HepG2 (cell line): Measurements from ENCODE around the gene ZDHHC18. TPM values are rescaled to one million over a fixed set of nuclear protein-coding genes. Genes with fewer than 3 reads are reported as not detected.

Experiments used
- ATAC-seq: fragments of 200-7000 bp; cut with Tn5 transposase; 3 replicates; pipeline ENCODE4 v1.9.1; 2020; ENCODE audit warnings: mild to moderate bottlenecking, moderate library complexity
- BruUV-seq: library from RNA; stranded (reverse); fragments of 400-500 nt; replicated peaks from 2 replicates; lab custom pipeline; 2021; lab: Mats Ljungman, UMichigan
- CTCF ChIA-PET: fragments of 300-600 bp; formaldehyde crosslinking; extraction: SDS; loops from one replicate; lab custom pipeline; 2021; ENCODE audit warnings: low total read pairs, inconsistent platforms, low intra/inter-chr PET ratio; lab: Yijun Ruan, JAX
- POLR2A ChIA-PET: fragments of 350-600 bp; sonication (Branson Sonifier 250); formaldehyde crosslinking; loops from one replicate; lab custom pipeline; 2020; ENCODE audit warnings: antibody characterized with exemption, inconsistent platforms; lab: Yijun Ruan, JAX
- DNase-seq: peaks from one replicate; pipeline ENCODE4 v3.0.0-alpha.2; 2015; ENCODE audit warnings: low spot score
- FAIRE-seq: peaks from 3 replicates; lab custom pipeline; 2011; peaks lifted over from hg19 to GRCh38; lab: Jason Lieb, UNC
- H2AFZ ChIP-seq: one replicate; pipeline ENCODE4 v1.6.1; 2011; ENCODE audit warnings: low read length, inconsistent platforms
- H3K27ac ChIP-seq: fragments of 300-600 bp; 3 replicates; pipeline ENCODE4 v1.8.0; 2011; ENCODE audit warnings: mixed run types, mild to moderate bottlenecking, mixed read lengths, low read length, inconsistent platforms; ENCODE audit not compliant: insufficient read depth; ENCODE audit errors: extremely low read length
- H3K27me3 ChIP-seq, 2 experiments: fragments of 200-600 bp in 1 of 2; 2 replicates in 1 of 2; 3 replicates in 1 of 2; pipeline versions ENCODE4 v1.6.0 to v1.8.0; 2011; ENCODE audit warnings: low read length in 2 of 2, mild to moderate bottlenecking in 2 of 2, moderate library complexity in 2 of 2, inconsistent platforms in 1 of 2; ENCODE audit not compliant: insufficient read depth in 2 of 2, control insufficient read depth in 1 of 2
- H3K36me3 ChIP-seq, 2 experiments: fragments of 200-600 bp in 1 of 2; replicated peaks in 1 of 2; 2 replicates in 1 of 2; 3 replicates in 1 of 2; pipeline versions ENCODE4 v1.5.1 to v1.8.0; 2011; ENCODE audit warnings: low read length in 2 of 2, inconsistent platforms in 1 of 2; ENCODE audit not compliant: insufficient read depth in 2 of 2, control insufficient read depth in 1 of 2
- H3K4me1 ChIP-seq: 2 replicates; pipeline ENCODE4 v1.5.1; 2012; ENCODE audit warnings: low read length, inconsistent platforms; ENCODE audit not compliant: insufficient read depth
- H3K4me2 ChIP-seq: 2 replicates; pipeline ENCODE4 v1.6.0; 2011; ENCODE audit warnings: low read depth, low read length, inconsistent platforms
- H3K4me3 ChIP-seq, 3 experiments: fragments of 200-600 bp in 1 of 3; sonication (generic), shearing (Covaris generic) in 1 of 3; replicated peaks in 1 of 3; 2 replicates each; pipeline ENCODE4 v1.5.1; 2011 to 2016; ENCODE audit warnings: low read length in 3 of 3, inconsistent platforms in 2 of 3, low read depth in 2 of 3, mild to moderate bottlenecking in 2 of 3, control low read depth in 1 of 3, mixed read lengths in 1 of 3; ENCODE audit not compliant: insufficient read depth in 1 of 3
- H3K79me2 ChIP-seq: one replicate; pipeline ENCODE4 v1.6.1; 2011; ENCODE audit warnings: low read length, inconsistent platforms; ENCODE audit not compliant: insufficient read depth
- H3K9ac ChIP-seq: 2 replicates; pipeline ENCODE4 v1.6.0; 2011; ENCODE audit warnings: mild to moderate bottlenecking, low read depth, low read length, inconsistent platforms; ENCODE audit not compliant: insufficient read depth
- H3K9me3 ChIP-seq: 2 replicates; pipeline ENCODE4 v1.5.1; 2012; ENCODE audit warnings: mild to moderate bottlenecking, low read length
- H4K20me1 ChIP-seq: 2 replicates; pipeline ENCODE4 v1.6.0; 2011; ENCODE audit warnings: inconsistent platforms, mild to moderate bottlenecking, low read length, moderate library complexity; ENCODE audit not compliant: insufficient read depth
- CHD2 ChIP-seq: IDR thresholded peaks from 2 replicates; pipeline ENCODE4 v1.6.1; 2011; ENCODE audit warnings: low read depth, low read length, improper control_type of control experiment
- HOXA7 ChIP-seq: sonication (generic); formaldehyde crosslinking; IDR thresholded peaks from 2 replicates; pipeline ENCODE4 v1.8.1; 2022; ENCODE audit warnings: mild to moderate bottlenecking, missing genetic modification reagents, moderate library complexity
- KIAA2018 ChIP-seq: sonication (generic); formaldehyde crosslinking; IDR thresholded peaks from 2 replicates; pipeline ENCODE4 v1.5.0; 2020; ENCODE audit warnings: mild to moderate bottlenecking, missing genetic modification reagents, borderline replicate concordance
- ONECUT2 ChIP-seq: sonication (generic); formaldehyde crosslinking; IDR thresholded peaks from 2 replicates; pipeline ENCODE4 v1.4.0; 2020; ENCODE audit warnings: missing genetic modification reagents
- PAX8 ChIP-seq: sonication (generic); formaldehyde crosslinking; IDR thresholded peaks from 2 replicates; pipeline ENCODE4 v1.8.0; 2022; ENCODE audit warnings: mild to moderate bottlenecking, missing genetic modification reagents, borderline replicate concordance
- POGZ ChIP-seq: sonication (generic); formaldehyde crosslinking; IDR thresholded peaks from 2 replicates; pipeline ENCODE4 v1.4.0; 2020; ENCODE audit warnings: mild to moderate bottlenecking, missing genetic modification reagents
- SMAD3 ChIP-seq: sonication (generic); formaldehyde crosslinking; IDR thresholded peaks from 2 replicates; pipeline ENCODE4 v1.4.0; 2020; ENCODE audit warnings: missing genetic modification reagents
- TBP ChIP-seq: sonication (generic); formaldehyde crosslinking; IDR thresholded peaks from 2 replicates; pipeline ENCODE4 v1.5.0; 2020; ENCODE audit warnings: missing genetic modification reagents
- TBX3 ChIP-seq: fragments of 450-650 bp; IDR thresholded peaks from 2 replicates; pipeline ENCODE4 v1.6.1; 2017; ENCODE audit warnings: antibody characterized with exemption, mild to moderate bottlenecking, inconsistent platforms, borderline replicate concordance
- TCF7L2 ChIP-seq: IDR thresholded peaks from 2 replicates; pipeline ENCODE4 v1.6.1; 2011; ENCODE audit warnings: mild to moderate bottlenecking, low read depth, low read length, moderate library complexity
- ZFP36L2 ChIP-seq: sonication (generic); formaldehyde crosslinking; IDR thresholded peaks from 2 replicates; pipeline ENCODE4 v1.4.0; 2020; ENCODE audit warnings: missing genetic modification reagents
- ZFP90 ChIP-seq: sonication (generic); formaldehyde crosslinking; IDR thresholded peaks from 2 replicates; pipeline ENCODE4 v1.8.0; 2022; ENCODE audit warnings: missing genetic modification reagents, mild to moderate bottlenecking, inconsistent platforms, borderline replicate concordance
- ZKSCAN1 ChIP-seq: fragments of 150-350 bp; IDR thresholded peaks from 2 replicates; pipeline ENCODE4 v1.6.1; 2014; ENCODE audit warnings: low read length
- ZMYM3 ChIP-seq: sonication (generic); formaldehyde crosslinking; IDR thresholded peaks from 2 replicates; pipeline ENCODE4 v1.5.1; 2020; ENCODE audit warnings: mild to moderate bottlenecking, missing genetic modification reagents
- ZNF10 ChIP-seq: sonication (generic); formaldehyde crosslinking; IDR thresholded peaks from 2 replicates; pipeline ENCODE4 v1.4.0; 2020; ENCODE audit warnings: mild to moderate bottlenecking, low read depth, missing genetic modification reagents, borderline replicate concordance
- ZNF615 ChIP-seq: sonication (generic); formaldehyde crosslinking; IDR thresholded peaks from 2 replicates; pipeline ENCODE4 v1.5.0; 2020; ENCODE audit warnings: mild to moderate bottlenecking, missing genetic modification reagents, borderline replicate concordance
- ZNF768 ChIP-seq: sonication (generic); formaldehyde crosslinking; IDR thresholded peaks from 2 replicates; pipeline ENCODE4 v1.4.0; 2020; ENCODE audit warnings: missing genetic modification reagents
- ZNF777 ChIP-seq: sonication (generic); formaldehyde crosslinking; IDR thresholded peaks from 2 replicates; pipeline ENCODE4 v1.4.0; 2020; ENCODE audit warnings: missing genetic modification reagents
- ZNF878 ChIP-seq: sonication (generic); formaldehyde crosslinking; IDR thresholded peaks from 2 replicates; pipeline ENCODE4 v1.8.1; 2023; ENCODE audit warnings: mild to moderate bottlenecking, missing genetic modification reagents, moderate library complexity
- ZSCAN12 ChIP-seq: sonication (generic); formaldehyde crosslinking; IDR thresholded peaks from 2 replicates; pipeline ENCODE4 v1.9.0; 2021; ENCODE audit warnings: mild to moderate bottlenecking, missing genetic modification reagents
- WGBS: methylation state at CpG from one replicate; pipeline ENCODE4 v1.1.6; 2017; ENCODE audit warnings: low lambda C conversion rate; 5-methylcytosine and 5-hydroxymethylcytosine counted together
- in situ Hi-C: cut with HindIII; loops from 2 replicates; pipeline ENCODE4 v1.10.0; 2017; ENCODE audit warnings: low pct_unique_long_range_greater_than_20kb; ENCODE audit not compliant: extremely low pct_ligation_motif_present
- intact Hi-C: fragments of 100-400 bp; cut with micrococcal nuclease; formaldehyde crosslinking; loops from one replicate; pipeline ENCODE4 v1.10.0; 2022; ENCODE audit not compliant: unreplicated experiment
- polyA plus RNA-seq, 8 experiments: library from polyadenylated mRNA; depleted of rRNA in 3 of 8; stranded (reverse) in 7 of 8; unstranded in 1 of 8; fragments of >200 nt; fragmentation: Illumina TruSeq in 4 of 8; extraction: Trizol in 4 of 8; gene quantifications; 2 replicates each; pipeline versions ENCODE4 v1.2.1 to v1.2.3, GENCODE V29; 2011 to 2016; ENCODE audit warnings: low read depth in 4 of 8, missing spikeins in 1 of 8, mixed read lengths in 1 of 8; ENCODE audit not compliant: insufficient read depth in 1 of 8
- total RNA-seq, 5 experiments: library from RNA; depleted of rRNA; stranded (reverse); fragments of >200 nt; fragmentation: Illumina TruSeq; extraction: Trizol; gene quantifications; 2 replicates each; pipeline ENCODE4 v1.2.3, GENCODE V29; 2016; ENCODE audit warnings: low read depth in 1 of 5

Gene ZDHHC18
- total and polyA plus RNA-seq, 2 of the 13 experiments (the other 11 are each of a cell fraction or from before 2014, with no cell fraction given) = 13.2 to 35.3 TPM

- H4K20me1 ChIP-seq = no peaks in the 10 kb centered on the region
- WGBS = 92% methylated on average over 1 of the region's 1 CpG
- peaks cover 7 to 23% of the 10 kb centered on the region in 2 experiments; a peak in 4 of 5 replicates for H3K36me3 ChIP-seq
- H3K9ac ChIP-seq = peak overlapping the region; percentile 50
- no peak for FAIRE-seq
- no peak overlapping the region for H2AFZ ChIP-seq
- ChIA-PET POLR2A (interaction anchor here (0.9 to 1.9 kb wide), 9 partner anchors 10 to 51 kb away, joined by 3 to 7 read pairs (median 3); partner anchors contain the start of genes GPN2 and ZDHHC18), CTCF (interaction anchor here (1.2 kb wide), 1 partner anchor 30 kb away, joined by 3 read pairs; no protein-coding TSS in a partner anchor)
- no peak overlapping the region for H3K4me3 ChIP-seq
- H3K79me2 ChIP-seq = no peaks in the 10 kb centered on the region
- peaks cover 30% of the 10 kb centered on the region for H3K4me1 ChIP-seq
- peak; percentile 6; the same call in 1 of the 3 replicates for ATAC-seq
- in situ Hi-C loops = no loop called here
- no peaks in the 10 kb centered on the region for H3K9me3 ChIP-seq
- H3K27ac ChIP-seq = peak overlapping the region; percentile 70
- peak overlapping the region; percentile 35 for H3K4me2 ChIP-seq
- H3K27me3 ChIP-seq = no peaks in the 10 kb centered on the region
- intact Hi-C loops = no loop called here
- DNase-seq = no peak
- no TSS peak for BruUV-seq
- TF ChIP-seq TBX3 = no peak
- TF ChIP-seq ZMYM3 (CRISPR knock-in tag) = no peak
- TF ChIP-seq POGZ (CRISPR knock-in tag) = no peak
- no peak for TF ChIP-seq TCF7L2
- no peak for TF ChIP-seq ZFP36L2 (CRISPR knock-in tag)
- no peak for TF ChIP-seq CHD2
- TF ChIP-seq ZSCAN12 = no peak
- no peak for TF ChIP-seq KIAA2018 (CRISPR knock-in tag)
- peak; percentile 78 for TF ChIP-seq ZKSCAN1
- TF ChIP-seq ONECUT2 (CRISPR knock-in tag) = no peak
- no peak for TF ChIP-seq HOXA7 (CRISPR knock-in tag)
- 0 out of 2 replicates have a peak, but pooled peaks have one; percentile 53 for TF ChIP-seq TBP (CRISPR knock-in tag)
- TF ChIP-seq ZNF777 (CRISPR knock-in tag) = 0 out of 2 replicates have a peak, but pooled peaks have one; percentile 14
- no peak for TF ChIP-seq ZNF615 (CRISPR knock-in tag)
- TF ChIP-seq SMAD3 (CRISPR knock-in tag) = no peak
- no peak for TF ChIP-seq PAX8 (CRISPR knock-in tag)
- no peak for TF ChIP-seq ZNF10 (CRISPR knock-in tag)
- no peak for TF ChIP-seq ZFP90 (CRISPR knock-in tag)
- TF ChIP-seq ZNF768 (CRISPR knock-in tag) = no peak
- TF ChIP-seq ZNF878 = no peak
Measured at GRCh38 chr1:26839339-26839722, 12.8 kb downstream of the ZDHHC18 start.
